Erythroblast (primary cell): ENCODE measurements around the gene CCN5.

Source experiments
- GATA1 ChIP-seq: IDR thresholded peaks from 2 replicates; pipeline ENCODE4 v1.6.1; 2011; ENCODE audit warnings: low read depth, mild to moderate bottlenecking, control low read depth, low read length, moderate library complexity
- POLR2A ChIP-seq: IDR thresholded peaks from 2 replicates; pipeline ENCODE4 v1.6.1; 2011; ENCODE audit warnings: mild to moderate bottlenecking, low read length

DNA sequence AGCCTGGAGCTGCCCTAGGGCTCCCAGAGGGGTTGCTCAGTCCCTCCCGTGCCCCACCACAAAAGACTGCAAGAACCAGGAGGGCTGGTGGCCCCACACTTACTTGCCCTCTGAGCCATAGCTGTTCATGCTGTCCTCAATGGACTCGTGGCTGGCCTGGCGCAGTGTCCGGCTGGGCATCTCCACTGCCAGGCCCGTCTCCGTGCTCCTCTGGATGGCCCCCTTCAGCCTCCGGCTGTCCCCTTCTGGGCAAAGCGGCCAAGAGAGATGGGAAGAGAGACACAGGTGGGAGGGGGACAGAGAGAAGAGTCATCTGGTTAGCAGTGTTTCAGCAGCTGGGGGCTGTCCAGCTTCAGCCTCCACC lies 56.0 kb downstream of the CCN5 start:
- TF ChIP-seq POLR2A (no peak), GATA1 (no peak)
